CD1c-positive myeloid dendritic cell (primary cell): ENCODE data around the gene RNF5.
"Not testable (repeated sequence)": the region's sequence is repeated elsewhere in the genome, so short reads cannot be mapped to it uniquely, and the experiment has no call there.

Source experiments
- DNase-seq: peaks from one replicate; pipeline ENCODE4 v3.0.0-alpha.2; 2016; ENCODE audit errors: extremely low spot score

The RNF5 gene

GRCh38 chr6:32177788-32178546, at the start of gene RNF5:
TSS of gene RNF5 (plus strand) at chr6:32178405. CDS start at chr6:32178512, 107 bp downstream.
- peak; percentile 99 for DNase-seq

GRCh38 chr6:32128751-32129296, 49.4 kb upstream of the RNF5 start:
- DNase-seq = no peak

GRCh38 chr6:32129297-32130088, 48.7 kb upstream of the RNF5 start:
- DNase-seq = no peak

GRCh38 chr6:32131439-32131948, 46.7 kb upstream of the RNF5 start:
- no peak for DNase-seq

- no peak for DNase-seq
Measured at GRCh38 chr6:32132110-32132509, 46.1 kb upstream of the RNF5 start.

- DNase-seq = no peak
Measured at GRCh38 chr6:32133786-32134185, 44.4 kb upstream of the RNF5 start.

GRCh38 chr6:32137454-32137853, 40.8 kb upstream of the RNF5 start:
- DNase-seq = no peak

- no peak for DNase-seq
Measured at GRCh38 chr6:32139590-32139989, 38.6 kb upstream of the RNF5 start.

GRCh38 chr6:32140420-32141046, 37.7 kb upstream of the RNF5 start:
- DNase-seq = no peak

- DNase-seq = not testable (repeated sequence)
Measured at GRCh38 chr6:32144238-32144637, 34.0 kb upstream of the RNF5 start.

GRCh38 chr6:32146287-32146686, 31.9 kb upstream of the RNF5 start:
- no peak for DNase-seq

GRCh38 chr6:32146687-32147086, 31.5 kb upstream of the RNF5 start:
- no peak for DNase-seq

- DNase-seq = no peak
Measured at GRCh38 chr6:32147401-32148132, 30.6 kb upstream of the RNF5 start.

GRCh38 chr6:32148289-32149091, 29.7 kb upstream of the RNF5 start:
- DNase-seq = peak; percentile 84

- no peak for DNase-seq
Measured at GRCh38 chr6:32149092-32149755, 29.0 kb upstream of the RNF5 start.

GRCh38 chr6:32149932-32150870, 28.0 kb upstream of the RNF5 start:
- DNase-seq = no peak

- no peak for DNase-seq
Measured at GRCh38 chr6:32151181-32151862, 26.9 kb upstream of the RNF5 start.
